Measurements from ENCODE around the gene TBPL1.

- TF ChIP-seq POLR2A (IDR thresholded peaks at IDR 0.05) (no peak), CTCF (IDR thresholded peaks at IDR 0.05) (no peak), POLR2AphosphoS5 (IDR thresholded peaks at IDR 0.05) (no peak), EP300 (IDR thresholded peaks at IDR 0.05) (no peak)
Measured at GRCh38 chr6:133965817-133966360, 12.9 kb downstream of the TBPL1 start.
